IMR-90 (cell line): ENCODE results near the gene TNFRSF11A. TPM values are rescaled to one million over a fixed set of nuclear protein-coding genes. Genes with fewer than 3 reads are reported as not detected.

Experiments
- ATAC-seq: fragments of 200-7000 bp; cut with Tn5 transposase; 2 replicates; pipeline ENCODE4 v1.9.1; 2020; ENCODE audit warnings: low read depth, mild to moderate bottlenecking, moderate library complexity
- BruUV-seq: library from RNA; stranded (reverse); fragments of 400-500 nt; replicated peaks from 2 replicates; lab custom pipeline; 2021; lab: Mats Ljungman, UMichigan
- CTCF ChIA-PET: fragments of 300-600 bp; formaldehyde crosslinking; extraction: SDS; loops from one replicate; lab custom pipeline; 2021; ENCODE audit warnings: antibody characterized with exemption; lab: Yijun Ruan, JAX
- POLR2A ChIA-PET: fragments of 300-600 bp; sonication (Branson Sonifier 250); formaldehyde crosslinking; loops from one replicate; lab custom pipeline; 2022; ENCODE audit warnings: antibody characterized with exemption; ENCODE audit not compliant: unreplicated experiment; lab: Charles Lee
- DNase-seq: peaks from one replicate; pipeline ENCODE4 v3.0.0; 2013
- H2AFZ ChIP-seq: replicated peaks from 2 replicates; pipeline ENCODE3; 2013; ENCODE audit warnings: low read length, mild to moderate bottlenecking; ENCODE audit not compliant: poor library complexity
- H2AK5ac ChIP-seq: 2 replicates; pipeline ENCODE4 v1.6.1; 2013; ENCODE audit warnings: low read depth, low read length, inconsistent platforms
- H2AK9ac ChIP-seq: replicated peaks from 2 replicates; pipeline ENCODE3; 2013; ENCODE audit warnings: mild to moderate bottlenecking, low read depth, low read length, moderate library complexity; ENCODE audit not compliant: poor library complexity
- H2BK120ac ChIP-seq: 2 replicates; pipeline ENCODE4 v1.6.1; 2013; ENCODE audit warnings: low read depth, low read length, inconsistent platforms
- H2BK15ac ChIP-seq: 3 replicates; pipeline ENCODE4 v1.6.1; 2013; ENCODE audit warnings: low read depth, low read length, inconsistent platforms
- H2BK20ac ChIP-seq: 2 replicates; pipeline ENCODE4 v1.6.1; 2013; ENCODE audit warnings: low read depth, mild to moderate bottlenecking, inconsistent platforms, low read length, moderate library complexity
- H2BK5ac ChIP-seq: 2 replicates; pipeline ENCODE4 v1.6.1; 2013; ENCODE audit warnings: mild to moderate bottlenecking, low read depth, low read length, inconsistent platforms; ENCODE audit not compliant: poor library complexity, severe bottlenecking
- H3K14ac ChIP-seq: replicated peaks from 2 replicates; pipeline ENCODE4 v1.6.1; 2013; ENCODE audit warnings: low read depth, low read length, inconsistent platforms
- H3K18ac ChIP-seq: 2 replicates; pipeline ENCODE4 v1.6.1; 2013; ENCODE audit warnings: low read depth, low read length, control low read depth
- H3K23ac ChIP-seq: 2 replicates; pipeline ENCODE4 v1.6.1; 2013; ENCODE audit warnings: low read depth, low read length, inconsistent platforms
- H3K27ac ChIP-seq: 2 replicates; pipeline ENCODE4 v1.5.1; 2013; ENCODE audit warnings: mild to moderate bottlenecking, control low read depth, low read length; ENCODE audit not compliant: insufficient read depth
- H3K27me3 ChIP-seq: 2 replicates; pipeline ENCODE4 v1.6.1; 2013; ENCODE audit warnings: low read length; ENCODE audit not compliant: control insufficient read depth, insufficient read depth
- H3K36me3 ChIP-seq: 2 replicates; pipeline ENCODE4 v1.6.1; 2013; ENCODE audit warnings: low read length, mixed read lengths; ENCODE audit not compliant: control insufficient read depth, insufficient read depth
- H3K4ac ChIP-seq: 2 replicates; pipeline ENCODE4 v1.6.1; 2013; ENCODE audit warnings: low read depth, low read length, inconsistent platforms
- H3K4me1 ChIP-seq: 2 replicates; pipeline ENCODE4 v1.6.1; 2013; ENCODE audit warnings: low read length, mixed read lengths; ENCODE audit not compliant: control insufficient read depth, insufficient read depth
- H3K4me2 ChIP-seq: 2 replicates; pipeline ENCODE4 v1.6.1; 2013; ENCODE audit warnings: low read depth, mild to moderate bottlenecking, control low read depth, low read length, moderate library complexity
- H3K4me3 ChIP-seq: 2 replicates; pipeline ENCODE4 v1.5.1; 2013; ENCODE audit warnings: low read depth, mild to moderate bottlenecking, control low read depth, low read length, moderate library complexity; ENCODE audit not compliant: insufficient read depth
- H3K56ac ChIP-seq: 2 replicates; pipeline ENCODE4 v1.6.1; 2013; ENCODE audit warnings: low read length, inconsistent platforms; ENCODE audit not compliant: insufficient read depth; ENCODE audit errors: extremely low read depth
- H3K79me1 ChIP-seq, 2 experiments: 2 replicates each; pipeline ENCODE4 v1.6.1; 2013; ENCODE audit warnings: low read length in 2 of 2, inconsistent platforms in 1 of 2, low read depth in 1 of 2
- H3K9ac ChIP-seq: 2 replicates; pipeline ENCODE4 v1.6.1; 2013; ENCODE audit warnings: low read depth, low read length, control low read depth
- H3K9me1 ChIP-seq: 2 replicates; pipeline ENCODE4 v1.6.1; 2013; ENCODE audit warnings: low read length, inconsistent platforms; ENCODE audit not compliant: insufficient read depth
- H3K9me3 ChIP-seq: 2 replicates; pipeline ENCODE4 v1.6.1; 2013; ENCODE audit warnings: low read length; ENCODE audit not compliant: control insufficient read depth, insufficient read depth
- H4K20me1 ChIP-seq: 2 replicates; pipeline ENCODE4 v1.6.1; 2013; ENCODE audit warnings: low read length, inconsistent platforms; ENCODE audit not compliant: insufficient read depth
- H4K5ac ChIP-seq: 2 replicates; pipeline ENCODE4 v1.6.1; 2013; ENCODE audit warnings: mild to moderate bottlenecking, low read depth, low read length, control low read depth
- H4K8ac ChIP-seq, 2 experiments: 2 replicates each; pipeline ENCODE4 v1.6.1; 2013; ENCODE audit warnings: low read depth in 2 of 2, low read length in 2 of 2, control low read depth in 1 of 2, inconsistent platforms in 1 of 2
- H4K91ac ChIP-seq: 2 replicates; pipeline ENCODE4 v1.6.1; 2013; ENCODE audit warnings: low read depth, low read length, inconsistent platforms; ENCODE audit not compliant: insufficient read depth
- MXI1 ChIP-seq: IDR thresholded peaks from 2 replicates; pipeline ENCODE4 v1.6.1; 2012; ENCODE audit warnings: low read depth, mild to moderate bottlenecking, low read length, moderate library complexity, borderline replicate concordance
- whole genome bisulfite sequencing, 2 experiments: methylation state at CpG; one replicate each; pipeline versions ENCODE4 v1.1.5 to v1.1.7; 2013; ENCODE audit warnings: missing lambda C conversion rate in 2 of 2; ENCODE audit not compliant: insufficient read length in 1 of 2; ENCODE audit errors: extremely low coverage in 2 of 2; 5-methylcytosine and 5-hydroxymethylcytosine counted together
- dilution Hi-C: fragments of 300-500 bp; cut with HindIII; formaldehyde crosslinking; loops from one replicate; pipeline ENCODE4 v1.14.3; 2018; ENCODE audit warnings: low sequenced_read_pairs; ENCODE audit not compliant: unreplicated experiment
- in situ Hi-C: fragments of 300-500 bp; cut with MboI; formaldehyde crosslinking; loops from 3 replicates; pipeline ENCODE4 v1.14.3; 2019; ENCODE audit warnings: low sequenced_read_pairs, inconsistent platforms, mixed read lengths
- intact Hi-C: fragments of 100-400 bp; cut with micrococcal nuclease; formaldehyde crosslinking; loops from 2 replicates; pipeline ENCODE4 v1.10.0; 2022
- polyA plus RNA-seq, 3 experiments: library from polyadenylated mRNA; depleted of rRNA; stranded (reverse); fragments of >200 nt; gene quantifications; 2 replicates each; pipeline ENCODE4 v1.2.3, GENCODE V29; 2012; ENCODE audit warnings: low replicate concordance in 1 of 3
- total RNA-seq: library from RNA; depleted of rRNA; stranded (reverse); fragments of >200 nt; gene quantifications from 2 replicates; pipeline ENCODE4 v1.2.3, GENCODE V29; 2012
- TF ChIP-seq, protein P1 (sequence below): conservative IDR thresholded peaks from 2 replicates; pipeline ENCODE4 v1.5.1; 2012; ENCODE audit warnings: mild to moderate bottlenecking, low read depth, low read length, improper control_type of control experiment

Gene TNFRSF11A
- total and polyA plus RNA-seq, 2 of the 4 experiments (the other 2 are of a cell fraction): under 0.01 TPM; not detected in 1

GRCh38 chr18:62345909-62346308 lies 20.8 kb downstream of the TNFRSF11A start:
- ChIA-PET POLR2A (no interaction called here), CTCF (interaction anchor here (1.0 kb wide), 1 partner anchor 25 kb away, joined by 3 read pairs; no protein-coding TSS in a partner anchor)
- ATAC-seq (no peak), DNase-seq (no peak)
- Histone ChIP-seq H2BK120ac (no peak overlapping the region), H3K4me1 (no peaks in the 10 kb centered on the region), H3K4me3 (no peak overlapping the region), H2BK15ac (no peak overlapping the region), H3K9me1 (no peaks in the 10 kb centered on the region), H4K20me1 (no peaks in the 10 kb centered on the region), H2BK5ac (no peak overlapping the region), H3K23ac (no peak overlapping the region), H3K56ac (no peak overlapping the region), H2AK9ac (no peak overlapping the region), H3K18ac (no peak overlapping the region), H2AK5ac (no peak overlapping the region), H2AFZ (no peak overlapping the region), H2BK20ac (no peak overlapping the region), H4K91ac (no peak overlapping the region), H3K9me3 (no peaks in the 10 kb centered on the region), H3K36me3 (no peaks in the 10 kb centered on the region), H3K27ac (no peak overlapping the region), H3K4ac (no peak overlapping the region), H3K4me2 (no peak overlapping the region), H3K9ac (no peak overlapping the region), H4K5ac (no peak overlapping the region), H3K27me3 (peaks cover 39% of the 10 kb centered on the region), H3K14ac (no peak overlapping the region), H4K8ac (no peak overlapping the region), H3K79me1 (no peaks in the 10 kb centered on the region)
- dilution Hi-C loops (no loop called here), in situ Hi-C loops (no loop called here), intact Hi-C loops (no loop called here)
- WGBS, 2 experiments: no CpG with 5 or more reads among the region's 2 CpGs
- no TSS peak for BruUV-seq
- no peak for TF ChIP-seq MXI1
- TF ChIP-seq, protein P1, sequence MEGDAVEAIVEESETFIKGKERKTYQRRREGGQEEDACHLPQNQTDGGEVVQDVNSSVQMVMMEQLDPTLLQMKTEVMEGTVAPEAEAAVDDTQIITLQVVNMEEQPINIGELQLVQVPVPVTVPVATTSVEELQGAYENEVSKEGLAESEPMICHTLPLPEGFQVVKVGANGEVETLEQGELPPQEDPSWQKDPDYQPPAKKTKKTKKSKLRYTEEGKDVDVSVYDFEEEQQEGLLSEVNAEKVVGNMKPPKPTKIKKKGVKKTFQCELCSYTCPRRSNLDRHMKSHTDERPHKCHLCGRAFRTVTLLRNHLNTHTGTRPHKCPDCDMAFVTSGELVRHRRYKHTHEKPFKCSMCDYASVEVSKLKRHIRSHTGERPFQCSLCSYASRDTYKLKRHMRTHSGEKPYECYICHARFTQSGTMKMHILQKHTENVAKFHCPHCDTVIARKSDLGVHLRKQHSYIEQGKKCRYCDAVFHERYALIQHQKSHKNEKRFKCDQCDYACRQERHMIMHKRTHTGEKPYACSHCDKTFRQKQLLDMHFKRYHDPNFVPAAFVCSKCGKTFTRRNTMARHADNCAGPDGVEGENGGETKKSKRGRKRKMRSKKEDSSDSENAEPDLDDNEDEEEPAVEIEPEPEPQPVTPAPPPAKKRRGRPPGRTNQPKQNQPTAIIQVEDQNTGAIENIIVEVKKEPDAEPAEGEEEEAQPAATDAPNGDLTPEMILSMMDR: no peak
